Measurements from ENCODE around the gene HSPB6.

Gene HSPB6

DNA sequence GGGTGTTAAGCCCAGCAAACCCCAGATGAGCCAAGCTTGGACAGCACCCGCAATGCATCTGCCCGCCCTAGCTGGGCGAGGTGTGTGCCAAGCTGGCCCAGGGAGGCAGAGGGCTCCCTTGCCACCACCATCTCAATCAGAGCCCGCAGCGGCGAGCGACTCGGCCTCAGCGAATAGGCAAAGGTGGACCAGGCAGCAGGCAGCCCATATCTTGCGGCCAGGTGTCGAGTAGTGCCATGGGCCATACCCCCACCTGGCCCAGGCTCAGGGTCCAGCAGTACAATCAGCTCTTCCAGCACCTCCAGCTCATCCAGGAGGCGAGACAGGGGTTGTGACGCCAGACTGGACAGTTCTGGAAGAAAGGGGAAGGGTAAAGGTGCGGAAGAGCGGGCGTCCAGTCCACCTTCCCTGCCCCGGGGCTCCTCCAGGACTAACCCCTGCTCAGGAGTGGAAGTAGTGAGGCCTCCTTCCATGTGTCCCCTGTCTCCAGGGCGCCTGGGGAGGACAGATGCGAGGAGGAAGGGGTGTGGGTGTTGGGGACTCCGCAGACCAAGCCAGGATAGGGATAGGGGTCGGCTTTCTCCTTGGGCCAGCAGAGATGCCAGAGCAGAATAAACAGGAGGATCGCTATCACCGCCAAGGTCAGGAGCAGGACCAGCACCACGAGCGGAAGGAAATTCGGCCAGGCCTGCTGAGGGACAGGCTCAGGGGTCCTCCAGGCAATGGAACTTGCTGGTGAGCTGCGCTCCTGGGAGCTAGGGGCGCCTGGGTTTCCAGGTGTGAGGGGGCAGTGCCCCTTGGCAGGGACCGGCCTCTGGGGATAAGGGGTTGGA, 17.3 kb downstream of the HSPB6 start:
- Histone ChIP-seq H3K36me3 (ENCODE audit: insufficient read depth, low read length) (no peaks in the 10 kb centered on the region; the same call in 1 of the 2 replicates), H3K9me3 (ENCODE audit: control insufficient read depth, insufficient read depth, low read length) (peaks cover under 1% of the 10 kb centered on the region; the same call in 1 of the 2 replicates), H3K4me1 (ENCODE audit: insufficient read depth, low read length) (no peaks in the 10 kb centered on the region), H3K9ac (ENCODE audit: low read depth, low read length) (peak overlapping the region; percentile 79)

DNA sequence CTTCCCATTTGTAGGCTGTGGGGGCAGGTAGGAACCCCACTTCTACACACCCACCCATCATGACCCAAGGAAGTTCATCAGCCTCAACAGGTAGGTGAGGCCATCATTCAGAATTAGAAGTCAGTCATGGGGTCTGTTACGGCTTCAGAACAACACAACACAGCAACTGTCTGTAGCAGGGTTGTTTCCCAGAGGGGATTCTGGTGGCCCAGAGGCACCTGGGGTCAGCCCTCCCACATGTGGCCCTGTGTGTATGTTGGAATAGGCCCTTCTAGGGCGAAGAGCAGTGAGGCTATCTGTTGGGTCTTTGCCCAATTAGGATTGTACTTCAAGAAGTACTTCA, 18.0 kb downstream of the HSPB6 start:
- Histone ChIP-seq H3K36me3 (ENCODE audit: insufficient read depth, low read length) (peaks cover 3% of the 10 kb centered on the region; the same call in 1 of the 2 replicates), H3K9ac (ENCODE audit: low read depth, low read length) (no peak overlapping the region), H3K4me1 (ENCODE audit: insufficient read depth, low read length) (no peaks in the 10 kb centered on the region), H3K9me3 (ENCODE audit: control insufficient read depth, insufficient read depth, low read length) (no peaks in the 10 kb centered on the region)

DNA sequence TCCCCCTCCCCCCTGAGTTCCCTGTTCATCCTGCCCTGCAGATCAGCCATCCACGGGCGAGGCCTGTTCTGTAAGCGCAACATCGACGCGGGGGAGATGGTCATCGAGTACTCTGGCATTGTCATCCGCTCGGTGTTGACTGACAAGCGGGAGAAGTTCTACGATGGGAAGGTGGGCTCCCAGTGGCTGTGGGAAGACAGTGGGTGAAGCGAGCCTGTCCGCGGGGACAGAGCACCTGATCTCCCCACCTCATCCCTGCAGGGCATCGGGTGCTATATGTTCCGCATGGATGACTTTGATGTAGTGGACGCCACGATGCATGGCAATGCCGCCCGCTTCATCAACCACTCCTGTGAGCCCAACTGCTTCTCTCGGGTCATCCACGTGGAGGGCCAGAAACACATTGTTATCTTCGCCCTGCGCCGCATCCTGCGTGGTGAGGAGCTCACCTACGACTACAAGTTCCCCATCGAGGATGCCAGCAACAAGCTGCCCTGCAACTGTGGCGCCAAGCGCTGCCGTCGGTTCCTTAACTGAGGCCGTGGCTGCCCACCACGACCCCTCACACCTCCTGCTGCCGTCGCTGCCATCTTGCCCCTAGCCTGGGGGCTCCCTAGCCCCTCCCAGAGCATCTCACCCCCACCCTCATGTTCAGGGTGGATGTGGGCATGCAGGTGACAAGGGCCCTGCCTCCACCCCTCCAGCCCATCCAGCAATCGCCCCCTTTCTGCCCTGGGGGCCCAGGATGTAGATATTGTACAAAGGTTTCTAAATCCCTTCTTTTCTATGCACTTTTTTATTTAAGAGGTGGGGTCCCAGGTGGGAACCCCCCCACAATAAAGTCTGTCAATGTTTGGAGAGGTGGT, 18.6 kb downstream of the HSPB6 start:
- no peaks in the 10 kb centered on the region for H3K4me1 ChIP-seq (ENCODE audit: insufficient read depth, low read length)
- no peak overlapping the region for H3K9ac ChIP-seq (ENCODE audit: low read depth, low read length)
- no peaks in the 10 kb centered on the region for H3K9me3 ChIP-seq (ENCODE audit: control insufficient read depth, insufficient read depth, low read length)
- H3K36me3 ChIP-seq (ENCODE audit: insufficient read depth, low read length) = peaks cover 6% of the 10 kb centered on the region

DNA sequence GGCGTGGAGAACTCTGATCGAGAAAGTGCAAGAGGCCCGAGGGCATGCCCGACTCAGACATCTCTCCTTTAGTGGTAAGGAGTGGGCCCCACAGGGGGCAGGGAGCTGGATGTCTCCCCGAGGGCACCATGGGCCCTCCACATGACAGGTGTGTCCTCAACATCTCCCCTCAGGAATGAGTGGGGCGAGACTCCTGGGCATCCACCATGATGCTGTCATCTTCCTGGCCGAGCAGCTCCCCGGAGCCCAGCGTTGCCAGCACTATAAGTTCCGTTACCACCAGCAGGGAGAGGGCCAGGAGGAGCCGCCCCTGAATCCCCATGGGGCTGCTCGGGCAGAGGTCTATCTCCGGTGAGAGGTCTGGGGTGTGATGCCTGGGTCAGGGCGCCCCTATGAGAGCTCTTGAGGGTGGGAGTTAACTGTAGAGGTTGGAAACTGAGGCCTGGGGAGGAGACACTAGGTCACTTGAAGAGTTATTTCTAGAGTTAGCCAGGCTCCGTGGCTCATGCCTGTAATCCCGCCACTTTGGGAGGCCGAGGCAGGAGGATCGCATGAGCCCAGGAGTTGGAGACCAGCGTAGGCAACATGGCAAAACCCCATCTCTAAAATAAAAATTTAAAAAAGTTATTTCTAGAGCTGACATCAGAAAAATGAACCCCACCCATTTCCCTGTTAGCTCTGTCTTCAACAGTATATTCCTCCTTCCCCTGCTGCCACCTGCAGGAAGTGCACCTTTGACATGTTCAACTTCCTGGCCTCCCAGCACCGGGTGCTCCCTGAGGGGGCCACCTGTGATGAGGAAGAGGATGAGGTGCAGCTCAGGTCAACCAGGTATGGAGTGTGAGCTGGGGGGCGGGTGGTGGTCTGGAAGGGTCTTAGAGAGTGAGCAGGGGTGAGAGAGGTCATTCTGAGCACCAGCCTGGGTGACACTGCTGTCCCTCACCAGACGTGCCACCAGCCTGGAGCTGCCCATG, 19.6 kb downstream of the HSPB6 start:
- peaks cover 6% of the 10 kb centered on the region for H3K36me3 ChIP-seq (ENCODE audit: insufficient read depth, low read length)
- no peaks in the 10 kb centered on the region for H3K4me1 ChIP-seq (ENCODE audit: insufficient read depth, low read length)
- H3K9me3 ChIP-seq (ENCODE audit: control insufficient read depth, insufficient read depth, low read length) = no peaks in the 10 kb centered on the region
- H3K9ac ChIP-seq (ENCODE audit: low read depth, low read length) = no peak overlapping the region

DNA sequence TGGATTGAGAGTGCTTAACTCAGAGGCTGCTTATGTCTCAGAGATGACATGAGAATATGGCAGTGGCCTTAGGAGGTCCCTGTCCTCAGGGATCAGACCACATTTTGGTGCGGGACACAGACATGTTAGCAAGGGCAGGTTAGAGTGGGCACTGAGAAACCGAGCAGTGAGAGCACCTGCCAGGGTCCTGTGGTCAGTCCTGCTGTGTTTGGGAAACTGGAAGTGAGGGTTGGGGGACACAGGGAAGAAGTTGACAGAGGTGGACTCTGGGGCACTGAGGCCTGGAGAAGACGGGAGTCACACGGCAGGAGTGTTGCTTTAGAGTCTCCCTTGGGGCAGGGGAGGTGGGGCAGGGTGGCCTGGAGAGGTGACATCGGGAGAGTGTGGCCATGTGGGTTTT, 21.9 kb downstream of the HSPB6 start:
- Histone ChIP-seq H3K9me3 (ENCODE audit: control insufficient read depth, insufficient read depth, low read length) (no peaks in the 10 kb centered on the region), H3K9ac (ENCODE audit: low read depth, low read length) (no peak overlapping the region), H3K36me3 (ENCODE audit: insufficient read depth, low read length) (peaks cover 13% of the 10 kb centered on the region)

DNA sequence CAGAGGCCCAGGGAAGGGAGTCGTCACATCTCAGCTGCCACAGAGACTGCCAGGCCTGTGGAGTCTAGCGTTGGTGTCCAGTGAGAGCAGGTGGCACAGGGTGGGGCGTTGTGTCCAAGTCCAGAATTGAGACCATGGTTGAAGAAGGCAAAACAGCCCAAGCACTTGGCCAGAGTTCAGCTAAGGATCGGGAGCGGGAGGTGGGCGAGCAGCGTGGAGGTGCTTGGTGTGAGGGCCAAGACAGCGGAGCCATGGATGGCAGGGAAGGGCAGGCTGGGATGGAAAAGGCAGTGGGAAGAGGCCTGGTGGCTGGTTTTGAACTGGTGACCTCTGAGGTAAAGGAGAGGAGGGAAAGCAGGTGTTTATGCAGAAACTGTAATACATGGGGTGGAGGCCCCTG, 22.6 kb downstream of the HSPB6 start:
- Histone ChIP-seq H3K9ac (ENCODE audit: low read depth, low read length) (no peak overlapping the region), H3K4me1 (ENCODE audit: insufficient read depth, low read length) (no peaks in the 10 kb centered on the region), H3K9me3 (ENCODE audit: control insufficient read depth, insufficient read depth, low read length) (no peaks in the 10 kb centered on the region), H3K36me3 (ENCODE audit: insufficient read depth, low read length) (peaks cover 13% of the 10 kb centered on the region)

More for the DNA sequence above, 21.9 kb downstream of the HSPB6 start:
- no peaks in the 10 kb centered on the region for H3K4me1 ChIP-seq (ENCODE audit: insufficient read depth, low read length)

DNA sequence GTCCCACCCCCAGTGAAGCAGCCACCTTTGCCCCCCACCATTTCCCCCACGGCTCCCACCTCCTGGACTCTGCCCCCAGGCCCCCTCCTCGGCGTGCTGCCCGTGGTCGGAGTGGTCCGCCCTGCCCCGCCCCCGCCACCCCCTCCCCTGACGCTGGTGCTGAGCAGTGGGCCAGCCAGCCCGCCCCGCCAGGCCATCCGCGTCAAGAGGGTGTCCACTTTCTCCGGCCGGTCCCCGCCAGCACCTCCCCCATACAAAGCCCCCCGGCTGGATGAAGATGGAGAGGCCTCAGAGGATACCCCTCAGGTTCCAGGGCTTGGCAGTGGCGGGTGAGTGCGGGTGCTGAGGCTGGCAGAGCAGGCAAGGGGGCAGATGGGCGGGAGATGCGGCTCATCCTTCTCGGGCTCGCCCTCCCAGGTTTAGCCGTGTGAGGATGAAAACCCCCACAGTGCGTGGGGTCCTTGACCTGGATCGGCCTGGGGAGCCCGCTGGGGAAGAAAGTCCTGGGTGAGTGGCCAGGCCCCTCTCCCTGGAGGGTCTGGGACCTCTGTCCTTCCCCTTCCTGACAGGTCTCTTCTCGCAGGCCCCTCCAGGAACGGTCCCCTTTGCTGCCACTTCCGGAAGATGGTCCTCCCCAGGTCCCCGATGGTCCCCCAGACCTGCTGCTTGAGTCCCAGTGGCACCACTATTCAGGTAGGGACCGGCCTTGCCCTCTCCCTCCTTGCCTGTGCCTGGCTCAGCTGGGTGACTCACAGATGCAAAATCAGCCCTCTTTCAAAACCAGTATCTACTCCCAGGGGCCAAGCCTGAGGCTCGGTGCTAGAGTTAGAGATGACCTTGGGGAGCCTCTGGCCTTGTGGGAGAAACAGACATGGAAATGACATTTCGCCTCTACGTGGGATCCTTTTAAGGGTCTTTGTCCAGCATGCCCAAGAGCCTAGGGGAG, 23.4 kb downstream of the HSPB6 start:
- H3K4me1 ChIP-seq (ENCODE audit: insufficient read depth, low read length) = no peaks in the 10 kb centered on the region
- H3K36me3 ChIP-seq (ENCODE audit: insufficient read depth, low read length) = peaks cover 13% of the 10 kb centered on the region
- no peaks in the 10 kb centered on the region for H3K9me3 ChIP-seq (ENCODE audit: control insufficient read depth, insufficient read depth, low read length)
- H3K9ac ChIP-seq (ENCODE audit: low read depth, low read length) = no peak overlapping the region

DNA sequence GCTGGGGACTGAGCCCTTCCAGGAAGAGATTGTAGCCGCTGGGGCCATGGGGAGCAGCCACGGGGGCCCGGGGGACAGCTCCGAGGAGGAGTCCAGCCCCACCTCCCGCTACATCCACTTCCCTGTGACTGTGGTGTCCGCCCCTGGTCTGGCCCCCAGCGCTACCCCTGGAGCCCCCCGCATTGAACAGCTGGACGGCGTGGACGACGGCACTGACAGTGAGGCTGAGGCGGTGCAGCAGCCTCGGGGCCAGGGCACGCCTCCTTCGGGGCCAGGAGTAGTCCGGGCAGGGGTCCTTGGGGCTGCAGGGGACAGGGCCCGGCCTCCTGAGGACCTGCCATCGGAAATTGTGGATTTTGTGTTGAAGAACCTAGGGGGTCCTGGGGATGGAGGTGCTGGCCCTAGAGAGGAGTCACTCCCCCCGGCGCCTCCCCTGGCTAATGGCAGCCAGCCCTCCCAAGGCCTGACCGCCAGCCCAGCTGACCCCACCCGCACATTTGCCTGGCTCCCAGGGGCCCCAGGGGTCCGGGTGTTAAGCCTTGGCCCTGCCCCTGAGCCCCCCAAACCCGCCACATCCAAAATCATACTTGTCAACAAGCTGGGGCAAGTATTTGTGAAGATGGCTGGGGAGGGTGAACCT, 24.2 kb downstream of the HSPB6 start:
- Histone ChIP-seq H3K4me1 (ENCODE audit: insufficient read depth, low read length) (no peaks in the 10 kb centered on the region), H3K9ac (ENCODE audit: low read depth, low read length) (no peak overlapping the region), H3K9me3 (ENCODE audit: control insufficient read depth, insufficient read depth, low read length) (no peaks in the 10 kb centered on the region), H3K36me3 (ENCODE audit: insufficient read depth, low read length) (peaks cover 13% of the 10 kb centered on the region)

DNA sequence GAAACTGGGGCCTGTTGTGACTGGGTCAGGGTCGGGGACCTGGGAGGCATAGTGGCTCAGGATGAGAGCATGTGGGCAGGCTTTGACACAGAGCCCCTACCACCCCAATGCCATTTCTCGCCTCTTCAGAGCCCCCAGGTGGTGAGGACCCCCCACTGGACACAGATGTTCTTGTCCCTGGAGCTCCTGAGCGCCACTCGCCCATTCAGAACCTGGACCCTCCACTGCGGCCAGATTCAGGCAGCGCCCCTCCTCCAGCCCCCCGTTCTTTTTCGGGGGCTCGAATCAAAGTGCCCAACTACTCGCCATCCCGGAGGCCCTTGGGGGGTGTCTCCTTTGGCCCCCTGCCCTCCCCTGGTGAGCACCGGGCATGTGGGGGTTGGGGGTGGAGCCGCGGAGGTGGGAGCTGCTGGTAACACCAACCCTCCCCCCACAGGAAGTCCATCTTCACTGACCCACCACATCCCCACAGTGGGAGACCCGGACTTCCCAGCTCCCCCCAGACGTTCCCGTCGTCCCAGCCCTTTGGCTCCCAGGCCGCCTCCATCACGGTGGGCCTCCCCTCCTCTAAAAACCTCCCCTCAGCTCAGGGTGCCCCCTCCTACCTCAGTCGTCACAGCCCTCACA, 24.9 kb downstream of the HSPB6 start:
- H3K9me3 ChIP-seq (ENCODE audit: control insufficient read depth, insufficient read depth, low read length) = no peaks in the 10 kb centered on the region
- peaks cover 13% of the 10 kb centered on the region for H3K36me3 ChIP-seq (ENCODE audit: insufficient read depth, low read length)
- no peak overlapping the region for H3K9ac ChIP-seq (ENCODE audit: low read depth, low read length)
- H3K4me1 ChIP-seq (ENCODE audit: insufficient read depth, low read length) = no peaks in the 10 kb centered on the region

DNA sequence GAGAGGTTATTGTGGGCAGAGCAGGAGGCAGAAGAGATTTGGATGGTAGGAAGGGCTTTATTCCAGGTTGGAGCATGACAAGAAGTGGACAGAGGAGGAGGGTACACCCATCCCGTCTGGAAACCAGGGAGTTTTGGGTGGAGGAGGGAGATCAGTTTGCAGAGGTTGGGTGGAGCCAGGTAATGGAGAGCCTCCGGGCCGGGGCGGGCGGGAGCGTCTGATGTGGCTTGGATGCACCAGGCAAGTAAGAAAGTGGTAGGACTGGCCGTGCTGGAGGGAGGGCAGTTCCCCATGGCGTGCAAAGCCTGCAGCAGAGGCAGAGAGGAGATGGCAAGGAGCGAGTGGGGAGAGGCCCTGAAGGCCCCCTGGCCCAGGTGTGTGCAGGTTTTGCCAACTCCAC, 25.5 kb downstream of the HSPB6 start:
- Histone ChIP-seq H3K9ac (ENCODE audit: low read depth, low read length) (no peak overlapping the region), H3K9me3 (ENCODE audit: control insufficient read depth, insufficient read depth, low read length) (no peaks in the 10 kb centered on the region), H3K4me1 (ENCODE audit: insufficient read depth, low read length) (no peaks in the 10 kb centered on the region), H3K36me3 (ENCODE audit: insufficient read depth, low read length) (peaks cover 15% of the 10 kb centered on the region)

DNA sequence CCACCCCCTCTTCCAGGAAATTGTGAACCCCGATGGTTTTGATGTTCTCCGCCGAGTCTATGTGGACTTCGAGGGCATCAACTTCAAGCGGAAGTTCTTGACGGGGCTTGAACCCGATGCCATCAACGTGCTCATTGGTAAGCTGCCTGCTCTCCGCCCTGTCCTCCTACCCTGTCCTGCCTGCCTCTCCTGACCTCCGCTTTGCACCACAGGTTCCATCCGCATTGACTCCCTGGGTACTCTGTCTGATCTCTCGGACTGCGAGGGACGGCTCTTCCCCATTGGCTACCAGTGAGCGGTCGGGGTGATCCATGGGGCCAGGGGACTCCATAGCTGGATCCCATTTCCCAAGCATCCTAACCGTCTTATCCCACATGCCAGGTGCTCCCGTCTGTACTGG, 26.5 kb downstream of the HSPB6 start:
- peaks cover 16% of the 10 kb centered on the region for H3K36me3 ChIP-seq (ENCODE audit: insufficient read depth, low read length)
- no peak overlapping the region for H3K9ac ChIP-seq (ENCODE audit: low read depth, low read length)
- no peaks in the 10 kb centered on the region for H3K9me3 ChIP-seq (ENCODE audit: control insufficient read depth, insufficient read depth, low read length)
- H3K4me1 ChIP-seq (ENCODE audit: insufficient read depth, low read length) = no peaks in the 10 kb centered on the region

DNA sequence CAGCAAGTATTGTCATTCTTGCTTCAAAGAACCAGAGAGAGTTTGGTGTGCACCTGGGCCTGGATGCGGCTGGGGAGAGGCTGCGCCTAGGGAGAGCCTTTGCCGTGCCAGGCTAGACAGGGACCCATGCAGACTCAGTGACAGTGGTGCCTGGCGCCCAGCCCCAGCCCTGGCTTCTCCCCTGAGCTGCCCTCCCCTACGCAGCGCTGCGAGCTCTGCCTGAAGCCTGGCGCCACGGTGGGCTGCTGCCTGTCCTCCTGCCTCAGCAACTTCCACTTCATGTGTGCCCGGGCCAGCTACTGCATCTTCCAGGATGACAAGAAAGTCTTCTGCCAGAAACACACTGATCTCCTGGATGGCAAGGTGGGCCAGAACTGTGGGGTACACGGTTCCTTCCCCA, 27.1 kb downstream of the HSPB6 start:
- Histone ChIP-seq H3K9me3 (ENCODE audit: control insufficient read depth, insufficient read depth, low read length) (no peaks in the 10 kb centered on the region), H3K9ac (ENCODE audit: low read depth, low read length) (no peak overlapping the region), H3K36me3 (ENCODE audit: insufficient read depth, low read length) (peaks cover 21% of the 10 kb centered on the region), H3K4me1 (ENCODE audit: insufficient read depth, low read length) (no peaks in the 10 kb centered on the region)

Data from ES-I3 (cell line).